ENCODE data around the gene DNM3. TPM values are rescaled to one million over a fixed set of nuclear protein-coding genes. Genes with fewer than 3 reads are reported as not detected.

The DNM3 gene
- total and polyA plus RNA-seq, 2 of the 8 experiments (the other 6 are each of a cell fraction or from before 2014, with no cell fraction given), result 2.0 to 8.5 TPM

GRCh38 chr1:171833091-171833825 lies 8.0 kb upstream of the DNM3 start:
- Histone ChIP-seq H3K4me2 (ENCODE audit: insufficient read depth in 1 of 2, low read depth in 2 of 2, low read length in 2 of 2) (no peak overlapping the region), H2BK20ac (ENCODE audit: low read length) (no peak overlapping the region), H2BK120ac (replicated peaks; ENCODE audit: low read depth, low read length) (no peak overlapping the region), H3K9ac (replicated peaks in 1 of 4; ENCODE audit: extremely low read depth in 1 of 4, low read depth in 3 of 4, low read length in 3 of 4) (no peak overlapping the region), H2AFZ (ENCODE audit: low read length) (no peak overlapping the region), H2AK5ac (ENCODE audit: low read depth, low read length) (no peak overlapping the region), H3K56ac (replicated peaks; ENCODE audit: insufficient read length, low read depth, low read length) (no peak overlapping the region), H3K79me2 (ENCODE audit: control insufficient read depth in 1 of 2, insufficient read depth in 2 of 2, low read length in 2 of 2) (no peaks in the 10 kb centered on the region), H2BK12ac (ENCODE audit: low read depth, low read length) (no peak overlapping the region), H2BK15ac (ENCODE audit: low read length) (no peak overlapping the region), H4K91ac (replicated peaks; ENCODE audit: insufficient read length, low read length) (no peak overlapping the region), H2BK5ac (ENCODE audit: low read depth, low read length) (no peak overlapping the region), H3K18ac (ENCODE audit: extremely low read depth, low read length) (no peak overlapping the region), H4K20me1 (replicated peaks in 1 of 2; ENCODE audit: control insufficient read depth in 1 of 2, insufficient read depth in 2 of 2, low read length in 2 of 2) (no peaks in the 10 kb centered on the region), H3K4ac (replicated peaks; ENCODE audit: insufficient read length, low read depth, low read length) (no peak overlapping the region), H3K9me3 (ENCODE audit: insufficient read depth in 2 of 2, low read depth in 1 of 2, low read length in 1 of 2) (no peaks in the 10 kb centered on the region), H3K36me3 (ENCODE audit: control insufficient read depth in 2 of 4, insufficient read depth in 4 of 4, low read length in 3 of 4) (no peaks in the 10 kb centered on the region), H3K27ac (ENCODE audit: low read depth, low read length) (no peak overlapping the region), H3K27me3 (replicated peaks in 1 of 4; ENCODE audit: control insufficient read depth in 3 of 4, extremely low read depth in 1 of 4, insufficient read depth in 3 of 4, low read length in 3 of 4) (no peaks in the 10 kb centered on the region), H3K79me1 (ENCODE audit: low read depth, low read length) (no peaks in the 10 kb centered on the region), H3K23ac (ENCODE audit: insufficient read length) (no peak overlapping the region), H4K5ac (ENCODE audit: insufficient read length, low read depth, low read length) (no peak overlapping the region), H3K4me1 (replicated peaks in 1 of 4; ENCODE audit: control insufficient read depth in 3 of 4, insufficient read depth in 4 of 4, low read length in 3 of 4) (no peaks in the 10 kb centered on the region), H3K23me2 (ENCODE audit: low read depth, low read length) (no peaks in the 10 kb centered on the region), H4K8ac (ENCODE audit: extremely low read depth, insufficient read depth, low read length) (no peak overlapping the region), H3K14ac (ENCODE audit: insufficient read length) (no peak overlapping the region), H3K4me3 (ENCODE audit: extremely low read depth in 1 of 4, insufficient read depth in 2 of 4, low read depth in 3 of 4, low read length in 4 of 4) (no peak overlapping the region)
- ChIA-PET POLR2A (ENCODE audit: partially characterized antibody) (no interaction called here), CTCF (ENCODE audit: partially characterized antibody) (interaction anchor here (0.6 to 2.6 kb wide), 8 partner anchors 9 to 152 kb away, joined by 3 to 7 read pairs (median 5); no protein-coding TSS in a partner anchor)
- DNase-seq (ENCODE audit: low read depth in 1 of 2, low spot score in 2 of 2), result no peak
- FAIRE-seq, result no peak
- WGBS, 2 experiments (ENCODE audit: extremely low coverage in 1 of 2, insufficient coverage in 1 of 2, insufficient read length in 1 of 2, insufficient replicate concordance in 2 of 2, low coverage in 1 of 2, low lambda C conversion rate in 2 of 2, missing lambda C conversion rate in 1 of 2), result 67% methylated on average over 4 of the region's 4 CpGs; no CpG with 5 or more reads in 1 of the 2 experiments
- no peak for TF ChIP-seq POLR2AphosphoS5 (IDR thresholded peaks at IDR 0.05; ENCODE audit: low read depth, low read length)
- TF ChIP-seq TAF7 (optimal IDR thresholded peaks at IDR 0.05; ENCODE audit: borderline replicate concordance, low read depth, low read length), result no peak
- no peak for TF ChIP-seq NANOG (IDR thresholded peaks at IDR 0.05; ENCODE audit: insufficient read depth, low read depth, low read length, poor library complexity, severe bottlenecking)
- TF ChIP-seq SP2 (IDR thresholded peaks at IDR 0.05; ENCODE audit: low read length), result no peak
- TF ChIP-seq CREB1 (IDR thresholded peaks at IDR 0.05), result no peak
- no peak for TF ChIP-seq KDM4A (IDR thresholded peaks at IDR 0.05; ENCODE audit: low read depth, low read length, severe bottlenecking)
- no peak for TF ChIP-seq SUZ12 (IDR thresholded peaks at IDR 0.05; ENCODE audit: low read length)
- TF ChIP-seq, protein P1, sequence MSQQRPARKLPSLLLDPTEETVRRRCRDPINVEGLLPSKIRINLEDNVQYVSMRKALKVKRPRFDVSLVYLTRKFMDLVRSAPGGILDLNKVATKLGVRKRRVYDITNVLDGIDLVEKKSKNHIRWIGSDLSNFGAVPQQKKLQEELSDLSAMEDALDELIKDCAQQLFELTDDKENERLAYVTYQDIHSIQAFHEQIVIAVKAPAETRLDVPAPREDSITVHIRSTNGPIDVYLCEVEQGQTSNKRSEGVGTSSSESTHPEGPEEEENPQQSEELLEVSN (IDR thresholded peaks at IDR 0.05), result no peak
- TF ChIP-seq CBX5 (IDR thresholded peaks at IDR 0.05; ENCODE audit: low read depth, low read length), result no peak
- TF ChIP-seq HDAC6 (IDR thresholded peaks at IDR 0.05; ENCODE audit: low read depth, low read length), result no peak
- TF ChIP-seq BACH1 (IDR thresholded peaks at IDR 0.05; ENCODE audit: low read length), result no peak
- TF ChIP-seq JUN (IDR thresholded peaks at IDR 0.05; ENCODE audit: low read depth, low read length), result no peak
- no peak for TF ChIP-seq CHD2 (IDR thresholded peaks at IDR 0.05; ENCODE audit: low read length)
- TF ChIP-seq TEAD4 (IDR thresholded peaks at IDR 0.05; ENCODE audit: low read depth, low read length), result no peak

Measured in H1 (cell line).